HUES48 (cell line): ENCODE measurements around the gene PTCD1.
A peak's percentile ranks its signal among the peaks of the same experiment; 100 is the strongest.

ENCODE experiments used
- H3K27ac ChIP-seq: one replicate; pipeline ENCODE4 v1.7.0; 2013; ENCODE audit warnings: low read depth, low read length, inconsistent platforms
- H3K27me3 ChIP-seq: 2 replicates; pipeline ENCODE4 v1.6.1; 2013; ENCODE audit warnings: mild to moderate bottlenecking, low read length; ENCODE audit not compliant: control insufficient read depth, insufficient read depth
- H3K36me3 ChIP-seq: 2 replicates; pipeline ENCODE4 v1.6.1; 2013; ENCODE audit warnings: low read length; ENCODE audit not compliant: control insufficient read depth, insufficient read depth
- H3K4me1 ChIP-seq: 2 replicates; pipeline ENCODE4 v1.6.1; 2013; ENCODE audit warnings: mild to moderate bottlenecking, low read length; ENCODE audit not compliant: control insufficient read depth, insufficient read depth
- H3K4me3 ChIP-seq: 2 replicates; pipeline ENCODE4 v1.5.1; 2013; ENCODE audit warnings: mild to moderate bottlenecking, low read depth, low read length
- H3K9ac ChIP-seq: 2 replicates; pipeline ENCODE4 v1.6.1; 2013; ENCODE audit warnings: mild to moderate bottlenecking, low read depth, low read length, moderate library complexity
- H3K9me3 ChIP-seq: 2 replicates; pipeline ENCODE4 v1.6.1; 2013; ENCODE audit warnings: low read length; ENCODE audit not compliant: control insufficient read depth, insufficient read depth

PTCD1 gene

DNA sequence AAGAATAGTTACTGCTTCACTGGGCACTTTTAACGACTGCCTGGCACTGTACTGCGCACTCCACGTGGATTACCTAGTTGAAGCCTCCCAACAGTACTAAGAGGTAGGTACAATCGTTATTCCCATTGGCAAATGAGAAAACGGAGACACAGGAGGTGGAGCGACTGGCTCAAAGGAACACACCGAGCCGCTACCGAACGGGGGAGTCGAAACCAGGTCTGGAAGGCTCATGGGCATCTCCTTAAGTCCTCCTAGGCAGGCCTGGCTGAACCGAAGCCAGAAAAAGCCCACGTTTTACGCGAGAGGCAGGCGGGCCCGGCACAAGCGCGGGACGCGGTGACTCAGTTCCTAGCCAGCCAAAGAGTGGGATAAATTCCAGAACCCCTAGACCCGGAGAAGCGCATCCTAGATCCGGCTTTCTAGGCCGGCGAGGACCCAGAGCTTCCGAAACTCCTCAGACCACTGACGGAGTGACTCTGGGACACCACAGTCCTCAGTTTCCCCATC lies 30.7 kb downstream of the PTCD1 start:
- no peaks in the 10 kb centered on the region for H3K27me3 ChIP-seq
- peaks cover 9% of the 10 kb centered on the region; the same call in 1 of the 2 replicates for H3K4me1 ChIP-seq
- no peaks in the 10 kb centered on the region for H3K9me3 ChIP-seq
- H3K4me3 ChIP-seq: peak overlapping the region; percentile 77
- H3K9ac ChIP-seq: peak overlapping the region; percentile 100
- H3K27ac ChIP-seq: peak overlapping the region; percentile 100
- H3K36me3 ChIP-seq: peaks cover 52% of the 10 kb centered on the region

DNA sequence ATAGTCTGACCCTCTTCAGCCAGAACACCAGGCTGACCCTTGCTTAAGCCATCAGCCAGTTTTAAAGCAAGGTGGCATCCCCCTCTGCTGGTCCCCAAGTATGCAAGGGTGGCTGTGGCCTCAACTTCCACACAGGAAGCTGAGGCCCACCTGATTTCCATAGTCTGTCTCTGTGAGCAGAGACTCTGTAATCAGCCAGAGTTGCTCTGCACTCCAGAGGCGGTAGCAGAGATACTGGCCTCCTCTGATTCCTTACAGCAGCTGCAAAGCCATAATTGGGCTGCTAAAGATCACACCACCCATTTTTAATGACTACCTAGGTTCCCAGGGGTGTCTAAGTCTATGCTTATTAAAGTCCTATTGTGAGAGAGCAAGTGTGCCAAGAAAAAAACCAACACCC lies 32.0 kb downstream of the PTCD1 start:
- H3K9ac ChIP-seq: no peak overlapping the region; the same call in 1 of the 2 replicates
- H3K27ac ChIP-seq: peak overlapping the region; percentile 11
- H3K4me1 ChIP-seq: peaks cover 9% of the 10 kb centered on the region; the same call in 1 of the 2 replicates
- H3K27me3 ChIP-seq: no peaks in the 10 kb centered on the region
- peaks cover 52% of the 10 kb centered on the region for H3K36me3 ChIP-seq
- H3K9me3 ChIP-seq: no peaks in the 10 kb centered on the region
- H3K4me3 ChIP-seq: peak overlapping the region; percentile 77

DNA sequence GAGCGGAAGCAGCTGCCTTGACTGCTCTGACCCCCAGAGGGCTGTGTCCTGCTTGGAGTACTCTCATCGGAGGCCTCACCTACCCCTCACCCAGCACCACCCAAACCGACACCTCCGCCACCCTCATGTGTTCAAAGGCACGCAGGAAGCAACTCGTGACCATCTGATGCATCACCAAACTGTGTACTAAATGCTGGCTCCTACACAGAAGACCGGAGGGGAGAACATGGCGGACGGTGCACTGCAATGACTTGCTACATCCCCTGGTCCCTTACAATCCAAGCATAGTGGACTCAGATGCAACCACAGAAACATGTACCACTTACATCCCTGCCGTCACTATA lies 33.6 kb downstream of the PTCD1 start:
- H3K36me3 ChIP-seq: peaks cover 52% of the 10 kb centered on the region
- no peak overlapping the region for H3K4me3 ChIP-seq
- H3K9ac ChIP-seq: no peak overlapping the region
- no peaks in the 10 kb centered on the region for H3K9me3 ChIP-seq
- H3K4me1 ChIP-seq: peaks cover 7% of the 10 kb centered on the region; the same call in 1 of the 2 replicates
- H3K27me3 ChIP-seq: no peaks in the 10 kb centered on the region
- H3K27ac ChIP-seq: no peak overlapping the region

GRCh38 chr7:99404235-99404976 lies 34.2 kb downstream of the PTCD1 start:
- Histone ChIP-seq H3K4me1 (peaks cover 5% of the 10 kb centered on the region; the same call in 1 of the 2 replicates), H3K9ac (no peak overlapping the region), H3K36me3 (peaks cover 56% of the 10 kb centered on the region), H3K4me3 (no peak overlapping the region), H3K27me3 (no peaks in the 10 kb centered on the region), H3K27ac (no peak overlapping the region), H3K9me3 (no peaks in the 10 kb centered on the region)

- Histone ChIP-seq H3K36me3 (peaks cover 63% of the 10 kb centered on the region), H3K9me3 (no peaks in the 10 kb centered on the region), H3K4me1 (peaks cover 5% of the 10 kb centered on the region; the same call in 1 of the 2 replicates), H3K27me3 (no peaks in the 10 kb centered on the region), H3K27ac (no peak overlapping the region), H3K9ac (no peak overlapping the region), H3K4me3 (no peak overlapping the region)
Observed at GRCh38 chr7:99403764-99404163, 34.8 kb downstream of the PTCD1 start.

GRCh38 chr7:99402854-99403253 lies 35.7 kb downstream of the PTCD1 start:
- peaks cover 72% of the 10 kb centered on the region for H3K36me3 ChIP-seq
- H3K4me1 ChIP-seq: peaks cover 5% of the 10 kb centered on the region; the same call in 1 of the 2 replicates
- H3K9ac ChIP-seq: no peak overlapping the region
- no peak overlapping the region for H3K27ac ChIP-seq
- H3K9me3 ChIP-seq: no peaks in the 10 kb centered on the region
- H3K4me3 ChIP-seq: no peak overlapping the region
- H3K27me3 ChIP-seq: no peaks in the 10 kb centered on the region

DNA sequence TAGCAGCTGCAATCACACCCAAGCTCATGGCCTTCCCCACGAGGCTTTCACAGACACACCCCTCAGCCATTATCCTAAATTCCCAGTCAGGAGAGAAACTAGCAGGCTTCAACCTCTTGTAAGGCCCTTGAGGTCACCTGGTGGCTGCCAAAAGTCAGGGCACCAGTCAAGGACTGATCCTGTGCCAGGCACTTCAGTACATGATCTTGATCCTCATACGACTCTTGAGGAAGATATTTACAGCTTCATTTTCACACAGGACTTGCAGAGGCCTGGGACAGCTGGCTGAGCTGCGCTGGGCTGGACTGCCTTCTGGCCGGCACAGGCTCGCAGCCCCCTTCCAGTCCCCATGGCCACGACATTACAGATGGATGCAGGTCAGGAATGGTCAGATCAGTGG lies 39.0 kb downstream of the PTCD1 start:
- Histone ChIP-seq H3K27ac (no peak overlapping the region), H3K36me3 (peaks cover 96% of the 10 kb centered on the region), H3K4me3 (no peak overlapping the region), H3K9me3 (no peaks in the 10 kb centered on the region), H3K9ac (no peak overlapping the region), H3K27me3 (no peaks in the 10 kb centered on the region), H3K4me1 (no peaks in the 10 kb centered on the region)

GRCh38 chr7:99398891-99399445 lies 39.6 kb downstream of the PTCD1 start:
- Histone ChIP-seq H3K27me3 (no peaks in the 10 kb centered on the region), H3K4me3 (no peak overlapping the region), H3K9ac (no peak overlapping the region), H3K27ac (no peak overlapping the region), H3K9me3 (no peaks in the 10 kb centered on the region), H3K36me3 (peaks cover 96% of the 10 kb centered on the region), H3K4me1 (no peaks in the 10 kb centered on the region)

DNA sequence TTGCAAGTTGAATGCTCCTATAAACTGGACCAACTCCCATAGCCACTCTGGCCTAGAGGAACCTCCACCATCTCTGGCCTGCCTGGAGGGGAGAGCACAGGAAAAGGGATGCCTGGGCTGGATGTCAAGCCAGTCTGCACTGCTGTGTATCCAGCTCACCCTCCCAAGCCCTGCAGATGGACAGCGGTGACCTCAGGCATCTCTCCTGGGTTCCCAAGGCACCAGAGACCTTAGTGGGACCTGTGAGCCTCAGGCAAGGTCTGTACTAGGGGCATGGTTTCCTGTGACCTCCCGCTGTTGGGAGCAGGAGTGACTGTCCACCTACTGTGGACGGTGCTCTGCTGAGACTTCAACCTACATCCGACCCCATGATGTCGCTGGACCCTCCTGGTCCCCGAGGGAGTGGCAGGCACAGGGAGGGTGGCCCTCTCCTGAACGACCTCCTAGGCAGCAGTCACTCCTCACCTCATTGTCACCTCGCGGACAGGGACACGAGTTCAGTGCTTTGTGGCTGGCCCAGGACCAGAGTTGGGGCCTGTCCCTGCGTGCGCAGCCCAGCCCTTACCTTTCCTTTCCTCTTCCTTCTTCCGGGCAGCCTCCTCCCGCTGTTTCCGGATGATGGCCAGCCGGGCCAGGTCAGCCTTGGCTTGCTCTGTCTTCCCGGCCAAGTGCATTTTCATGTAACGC lies 41.2 kb downstream of the PTCD1 start:
- H3K4me1 ChIP-seq: peaks cover 4% of the 10 kb centered on the region; the same call in 1 of the 2 replicates
- H3K36me3 ChIP-seq: peaks cover 83% of the 10 kb centered on the region

DNA sequence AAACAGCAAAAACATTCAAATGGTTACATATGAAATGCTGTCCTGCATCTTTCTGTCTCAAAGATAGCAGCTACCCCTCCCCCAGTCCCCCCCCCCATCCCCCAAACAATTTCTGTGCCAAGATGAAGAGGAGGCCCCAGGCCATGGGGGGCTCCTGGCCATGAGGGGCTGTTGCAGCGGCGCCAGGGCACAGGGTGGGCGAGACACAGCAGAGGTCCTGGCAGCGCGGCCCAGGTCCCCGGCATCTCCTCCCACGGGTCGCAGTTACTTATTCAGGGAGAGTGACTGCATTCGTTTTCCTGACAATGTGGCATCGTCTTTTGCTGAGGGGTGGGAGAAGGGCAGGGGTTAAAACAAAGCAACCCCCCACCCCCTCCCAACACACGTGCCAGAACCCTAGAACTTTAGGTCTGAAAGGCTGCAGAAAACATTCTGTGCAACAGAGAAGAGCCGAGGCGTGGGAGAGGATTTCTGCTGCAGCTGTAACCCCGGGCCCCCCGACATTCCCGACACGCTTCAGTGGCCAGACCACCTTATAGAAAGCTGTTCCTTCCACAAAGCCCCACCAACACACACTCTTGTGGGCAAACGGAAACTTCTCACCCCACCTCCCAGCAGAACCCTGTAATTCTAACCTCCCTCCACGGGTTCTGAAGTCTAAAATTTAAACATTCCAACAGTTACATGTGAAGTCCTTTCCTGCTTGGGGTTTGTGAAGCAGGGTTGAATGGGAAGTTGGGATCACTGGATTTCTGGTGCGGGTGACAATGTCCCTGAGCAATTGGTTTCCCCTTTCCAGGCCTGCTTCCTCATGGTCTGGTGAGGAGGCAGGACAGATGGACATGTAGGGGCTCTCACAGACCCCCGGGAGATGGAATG lies 41.9 kb downstream of the PTCD1 start:
- Histone ChIP-seq H3K36me3 (peaks cover 76% of the 10 kb centered on the region), H3K4me1 (peaks cover 4% of the 10 kb centered on the region; the same call in 1 of the 2 replicates), H3K9me3 (no peaks in the 10 kb centered on the region), H3K9ac (no peak overlapping the region), H3K27ac (no peak overlapping the region), H3K27me3 (no peaks in the 10 kb centered on the region), H3K4me3 (no peak overlapping the region)

More for the DNA sequence above, 41.2 kb downstream of the PTCD1 start:
- Histone ChIP-seq H3K9me3 (no peaks in the 10 kb centered on the region), H3K27me3 (no peaks in the 10 kb centered on the region), H3K27ac (no peak overlapping the region), H3K4me3 (no peak overlapping the region), H3K9ac (no peak overlapping the region)
